KMS-11 (cell line): ENCODE data around the gene UBASH3B.
A peak's percentile ranks its signal among the peaks of the same experiment; 100 is the strongest.

Source experiments
- H2AFZ ChIP-seq: fragments of 200-600 bp; sonication (generic); 2 replicates; pipeline ENCODE4 v1.6.1; 2016; ENCODE audit warnings: antibody characterized with exemption, mixed run types, low read depth
- H3K27ac ChIP-seq: fragments of 200-600 bp; sonication (generic); 2 replicates; pipeline ENCODE4 v1.6.1; 2016; ENCODE audit warnings: mild to moderate bottlenecking, mixed run types
- H3K27me3 ChIP-seq: fragments of 200-600 bp; sonication (generic); 2 replicates; pipeline ENCODE4 v1.6.1; 2017; ENCODE audit warnings: mild to moderate bottlenecking, low read depth, mixed run types, moderate library complexity; ENCODE audit not compliant: insufficient read depth
- H3K36me3 ChIP-seq: fragments of 200-600 bp; sonication (generic); 2 replicates; pipeline ENCODE4 v1.6.1; 2017; ENCODE audit warnings: mild to moderate bottlenecking, mixed run types; ENCODE audit not compliant: insufficient read depth
- H3K4me1 ChIP-seq: fragments of 200-600 bp; sonication (generic); 2 replicates; pipeline ENCODE4 v1.6.1; 2016; ENCODE audit warnings: mild to moderate bottlenecking, low read depth, mixed run types; ENCODE audit not compliant: poor library complexity, severe bottlenecking
- H3K4me2 ChIP-seq: fragments of 200-600 bp; sonication (generic); 2 replicates; pipeline ENCODE4 v1.7.0; 2016; ENCODE audit warnings: mild to moderate bottlenecking, mixed run types
- H3K4me3 ChIP-seq: fragments of 200-600 bp; sonication (generic); IDR thresholded peaks from 2 replicates; pipeline ENCODE4 v1.6.1; 2017; ENCODE audit warnings: low read depth, low read length, mixed read lengths; ENCODE audit not compliant: insufficient read depth
- H3K79me2 ChIP-seq: fragments of 200-600 bp; sonication (generic); 2 replicates; pipeline ENCODE4 v1.6.1; 2016; ENCODE audit warnings: low read depth, mixed run types; ENCODE audit not compliant: insufficient read depth
- H3K9ac ChIP-seq: fragments of 200-600 bp; sonication (generic); 2 replicates; pipeline ENCODE4 v1.6.1; 2016; ENCODE audit warnings: mild to moderate bottlenecking, mixed run types
- H4K20me1 ChIP-seq: fragments of 200-600 bp; sonication (generic); 2 replicates; pipeline ENCODE4 v1.6.1; 2016; ENCODE audit warnings: mild to moderate bottlenecking, mixed run types; ENCODE audit not compliant: insufficient read depth
- CTCF ChIP-seq: fragments of 200-600 bp; sonication (generic); conservative IDR thresholded peaks from 2 replicates; pipeline ENCODE4 v1.6.1; 2017; ENCODE audit warnings: low read depth, mild to moderate bottlenecking, antibody characterized with exemption, low read length, moderate library complexity, mixed read lengths

UBASH3B gene

GRCh38 chr11:122742301-122743018 is 86.9 kb downstream of the UBASH3B start:
- Histone ChIP-seq H4K20me1 (no peaks in the 10 kb centered on the region), H3K4me1 (peaks cover 17% of the 10 kb centered on the region), H3K4me3 (no peak overlapping the region), H3K9ac (no peak overlapping the region), H3K79me2 (no peaks in the 10 kb centered on the region), H3K36me3 (no peaks in the 10 kb centered on the region), H3K27ac (no peak overlapping the region), H3K27me3 (no peaks in the 10 kb centered on the region), H3K4me2 (no peak overlapping the region), H2AFZ (no peak overlapping the region)
- TF ChIP-seq CTCF = no peak

- peak overlapping the region; percentile 47; the same call in 1 of the 2 replicates for H3K27ac ChIP-seq
- H3K4me1 ChIP-seq = peaks cover 19% of the 10 kb centered on the region
- no peaks in the 10 kb centered on the region for H3K36me3 ChIP-seq
- H3K79me2 ChIP-seq = no peaks in the 10 kb centered on the region
- no peak overlapping the region for H3K4me3 ChIP-seq
- peak overlapping the region; percentile 73; the same call in 1 of the 2 replicates for H3K4me2 ChIP-seq
- no peak overlapping the region for H2AFZ ChIP-seq
- no peaks in the 10 kb centered on the region for H3K27me3 ChIP-seq
- H4K20me1 ChIP-seq = no peaks in the 10 kb centered on the region
- H3K9ac ChIP-seq = no peak overlapping the region
- TF ChIP-seq CTCF = no peak
These were observed 87.7 kb downstream of the UBASH3B start for GRCh38 chr11:122743097-122743741.

- no peaks in the 10 kb centered on the region for H3K27me3 ChIP-seq
- H3K4me1 ChIP-seq = peaks cover 26% of the 10 kb centered on the region
- TF ChIP-seq CTCF = no peak
- peak overlapping the region; percentile 41; the same call in 1 of the 2 replicates for H3K9ac ChIP-seq
- H3K36me3 ChIP-seq = no peaks in the 10 kb centered on the region
- H3K4me2 ChIP-seq = peak overlapping the region; percentile 73
- H3K4me3 ChIP-seq = no peak overlapping the region
- no peaks in the 10 kb centered on the region for H4K20me1 ChIP-seq
- H2AFZ ChIP-seq = peak overlapping the region; percentile 28; the same call in 1 of the 2 replicates
- peak overlapping the region; percentile 47 for H3K27ac ChIP-seq
- no peaks in the 10 kb centered on the region for H3K79me2 ChIP-seq
These were observed 88.4 kb downstream of the UBASH3B start for GRCh38 chr11:122743949-122744348.

GRCh38 chr11:122744357-122744756 is 88.8 kb downstream of the UBASH3B start:
- Histone ChIP-seq H3K27ac (peak overlapping the region; percentile 47), H3K36me3 (no peaks in the 10 kb centered on the region), H3K4me3 (no peak overlapping the region), H4K20me1 (no peaks in the 10 kb centered on the region), H3K9ac (peak overlapping the region; percentile 41; the same call in 1 of the 2 replicates), H2AFZ (peak overlapping the region; percentile 28; the same call in 1 of the 2 replicates), H3K27me3 (no peaks in the 10 kb centered on the region), H3K79me2 (no peaks in the 10 kb centered on the region), H3K4me2 (peak overlapping the region; percentile 73), H3K4me1 (peaks cover 30% of the 10 kb centered on the region)
- no peak for TF ChIP-seq CTCF
